NCI-H748 treated with DMSO at 0.1 percent for 48 hours (cell line): ENCODE data around the gene CRISPLD2.
A peak's percentile ranks its signal among the peaks of the same experiment; 100 is the strongest.
"Not testable (repeated sequence)": the region's sequence is repeated elsewhere in the genome, so short reads cannot be mapped to it uniquely, and the experiment has no call there.

Experiments used
- DNase-seq: peaks from one replicate; lab custom pipeline; 2025; lab: John Stamatoyannopoulos, UW

Gene CRISPLD2

DNA sequence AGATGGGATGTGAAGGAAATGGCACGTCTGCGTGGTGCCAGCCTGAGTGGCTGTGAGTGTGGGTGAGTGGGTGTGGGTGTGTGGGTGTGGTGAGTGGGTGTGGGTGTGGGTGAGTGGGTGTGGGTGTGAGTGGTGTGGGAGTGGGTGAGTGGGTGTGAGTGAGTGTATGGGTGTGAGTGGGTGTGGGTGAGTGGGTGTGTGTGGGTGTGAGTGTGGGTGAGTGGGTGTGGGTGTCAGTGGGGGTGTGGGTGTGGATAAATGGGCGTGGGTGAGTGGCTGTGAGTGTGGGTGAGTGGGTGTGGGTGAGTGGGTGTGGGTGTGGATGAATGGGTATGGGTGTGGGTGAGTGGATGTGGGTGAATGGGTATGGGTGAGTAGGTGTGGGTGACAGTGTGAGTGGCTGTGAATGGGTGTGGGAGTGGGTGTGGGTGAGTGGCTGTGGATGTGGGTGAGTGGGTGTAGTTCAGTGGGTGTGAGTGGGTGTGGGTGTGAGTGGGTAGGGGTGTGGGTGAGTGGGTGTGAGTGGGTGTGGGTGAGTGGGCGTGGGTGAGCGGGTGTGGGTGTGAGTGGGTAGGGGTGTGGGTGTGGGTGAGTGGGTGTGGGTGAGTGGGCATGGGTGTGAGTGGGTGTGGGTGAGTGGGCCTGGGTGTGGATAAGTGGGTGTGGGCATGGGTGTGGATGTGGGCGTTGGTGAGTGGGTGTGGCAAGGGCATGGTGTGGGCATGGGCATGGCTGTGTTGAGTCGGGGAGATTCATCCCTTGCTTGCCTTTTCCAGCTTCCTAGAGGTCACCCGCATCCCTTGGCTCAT lies 110.7 kb downstream of the CRISPLD2 start:
- DNase-seq: no peak

DNA sequence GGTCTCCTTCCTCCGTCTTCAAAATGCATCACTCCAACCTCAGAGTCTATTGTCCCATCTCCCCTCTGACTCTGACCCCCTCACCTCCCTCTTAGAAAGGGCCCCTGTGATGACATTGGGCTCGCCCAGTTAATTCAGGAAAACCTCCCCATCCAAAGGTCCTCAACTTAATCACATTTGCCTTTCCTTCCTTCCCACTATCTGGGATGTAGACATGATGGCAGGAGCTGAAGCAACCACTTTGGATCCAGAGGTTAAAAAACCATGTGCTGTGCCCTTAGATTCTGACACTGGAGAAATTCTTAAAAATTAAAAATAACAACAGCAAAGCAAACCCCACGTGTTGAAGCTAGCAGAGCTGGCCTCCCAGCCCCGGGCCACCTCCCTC lies 111.3 kb downstream of the CRISPLD2 start:
- DNase-seq: no peak

DNA sequence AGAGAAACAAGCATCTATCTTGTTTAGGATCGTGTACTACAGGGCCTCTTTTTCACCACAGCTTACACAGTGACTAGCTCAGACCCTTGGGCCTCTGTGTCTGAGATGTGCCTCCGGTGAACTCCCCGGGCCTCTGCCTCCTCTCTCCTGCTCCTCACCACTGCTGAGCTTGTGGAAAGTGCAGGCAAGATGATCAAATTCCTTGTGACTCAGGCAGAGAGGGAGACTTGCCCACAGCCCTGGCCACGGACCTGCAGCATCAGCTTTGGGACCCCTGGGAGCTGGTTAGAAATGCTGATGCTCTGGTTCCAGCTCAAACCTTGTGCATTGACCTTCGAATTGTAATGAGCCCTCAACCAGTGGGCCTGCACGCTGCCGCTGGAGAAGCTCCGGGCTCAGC lies 111.7 kb downstream of the CRISPLD2 start:
- no peak for DNase-seq

DNA sequence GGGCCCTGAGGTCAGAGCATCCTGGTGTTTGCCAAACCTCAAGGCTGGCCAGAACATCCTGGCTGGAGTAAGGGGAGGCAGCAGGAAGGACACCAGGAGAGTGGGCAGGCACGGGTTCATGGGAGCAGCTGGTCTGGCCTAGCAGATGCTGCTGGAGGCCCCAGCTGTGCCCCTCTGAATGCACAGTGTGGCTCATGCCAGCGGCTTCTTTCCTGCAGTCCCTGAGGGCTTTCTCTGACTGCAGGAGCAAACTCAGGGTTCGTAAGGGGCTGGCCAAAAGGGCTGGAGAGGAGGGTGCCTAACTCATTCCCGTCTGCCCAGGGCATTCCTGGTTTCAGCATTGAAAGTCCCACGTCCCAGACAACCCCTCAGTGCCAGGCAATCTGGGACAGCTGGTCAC lies 112.9 kb downstream of the CRISPLD2 start:
- no peak for DNase-seq

DNA sequence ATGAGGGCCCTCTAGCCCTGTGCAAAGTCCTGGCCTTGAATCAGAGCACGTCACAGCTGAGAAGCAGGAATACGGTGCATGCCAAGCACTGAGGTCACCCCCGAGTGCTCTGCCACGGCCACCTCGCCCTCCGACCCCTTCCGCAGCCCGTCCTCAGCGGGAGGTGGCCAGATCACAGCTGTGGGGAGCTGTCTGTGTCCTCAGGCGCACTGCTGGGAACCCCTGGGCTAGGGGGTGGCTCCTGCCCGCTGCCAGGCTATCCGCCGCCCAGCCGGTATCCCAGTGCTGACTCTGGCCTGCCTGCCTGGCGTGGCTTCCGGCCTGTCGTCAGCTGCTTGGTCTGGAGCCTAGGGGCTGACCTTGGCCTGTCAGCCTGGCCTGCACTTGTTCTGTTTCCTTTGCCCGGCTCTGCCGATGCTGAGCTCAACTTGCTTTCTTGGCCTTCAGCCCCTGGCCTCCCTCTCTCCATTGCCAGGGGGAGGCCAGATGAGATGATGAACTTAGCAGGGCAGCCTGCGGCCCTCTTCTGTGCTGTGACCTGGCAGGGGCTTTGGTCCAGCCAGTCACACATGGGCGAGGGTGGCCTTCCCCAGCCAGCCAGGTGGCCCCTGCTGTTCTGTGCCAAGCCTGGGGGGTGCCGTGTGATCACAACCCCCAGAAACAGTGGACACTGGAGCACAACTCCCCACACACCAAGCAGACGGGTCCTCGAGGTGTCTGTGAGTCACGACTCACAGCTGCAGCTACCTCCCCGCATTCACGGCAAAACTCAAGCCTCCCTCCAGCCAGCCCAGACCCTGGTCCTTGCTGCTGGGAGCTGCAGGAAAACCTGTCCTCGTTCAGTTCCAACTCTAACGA lies 114.2 kb downstream of the CRISPLD2 start:
- no peak for DNase-seq

DNA sequence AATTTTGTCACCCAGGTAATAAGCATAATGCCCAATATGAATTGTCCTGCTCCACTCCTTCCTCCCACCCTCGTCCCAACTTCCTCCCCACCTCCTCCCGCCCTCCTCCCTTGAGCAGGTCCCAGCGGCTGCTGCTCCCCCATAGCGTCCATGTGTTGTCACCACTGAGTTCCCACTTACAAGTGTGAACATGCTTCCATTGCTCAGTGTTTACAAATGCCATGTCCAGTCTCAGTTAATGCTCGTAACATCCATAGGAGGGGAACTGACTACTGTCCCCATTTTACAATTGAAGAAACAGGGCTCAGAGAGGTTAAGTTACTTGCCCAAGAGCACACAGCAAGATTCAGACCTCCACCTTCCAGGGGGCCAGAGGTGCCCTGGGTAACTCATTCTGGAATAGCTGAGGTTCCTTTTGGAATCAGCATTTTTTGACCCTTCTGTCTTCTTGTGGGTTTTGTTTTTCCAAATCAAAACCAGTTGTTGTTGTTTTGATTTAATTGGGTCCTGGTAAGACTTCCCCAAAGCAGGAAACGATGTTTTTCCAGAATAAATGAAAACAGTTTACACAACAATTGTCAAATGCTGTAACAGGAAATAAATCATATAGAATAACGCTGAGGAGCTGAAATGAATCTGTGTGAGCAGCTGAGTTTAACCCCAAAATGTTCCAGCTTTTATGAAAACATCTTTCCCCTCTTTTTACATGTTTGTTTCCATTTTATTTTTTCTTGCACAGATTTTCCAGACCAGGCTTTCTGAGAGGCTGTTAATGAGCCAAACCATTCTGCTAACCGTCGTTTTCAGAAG lies 117.6 kb downstream of the CRISPLD2 start:
- DNase-seq: no peak

DNA sequence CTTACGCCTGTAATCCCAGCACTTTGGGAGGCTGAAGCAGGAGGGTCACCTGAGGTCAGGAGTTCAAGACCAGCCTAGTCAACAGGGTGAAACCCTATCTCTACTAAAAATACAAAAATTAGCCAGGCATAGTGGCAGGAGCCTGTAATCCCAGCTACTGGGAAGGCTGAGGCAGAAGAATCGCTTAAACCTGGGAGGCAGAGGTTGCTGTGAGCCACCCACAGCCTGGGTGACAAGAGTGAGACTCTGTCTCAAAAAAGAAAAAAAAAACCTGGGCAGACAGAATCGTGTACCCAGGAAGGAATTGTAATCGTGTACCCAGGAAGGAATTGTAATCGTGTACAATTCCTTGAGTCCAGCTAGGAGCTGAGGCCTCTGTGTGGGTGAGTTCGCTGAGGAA lies 118.8 kb downstream of the CRISPLD2 start:
- not testable (repeated sequence) for DNase-seq

DNA sequence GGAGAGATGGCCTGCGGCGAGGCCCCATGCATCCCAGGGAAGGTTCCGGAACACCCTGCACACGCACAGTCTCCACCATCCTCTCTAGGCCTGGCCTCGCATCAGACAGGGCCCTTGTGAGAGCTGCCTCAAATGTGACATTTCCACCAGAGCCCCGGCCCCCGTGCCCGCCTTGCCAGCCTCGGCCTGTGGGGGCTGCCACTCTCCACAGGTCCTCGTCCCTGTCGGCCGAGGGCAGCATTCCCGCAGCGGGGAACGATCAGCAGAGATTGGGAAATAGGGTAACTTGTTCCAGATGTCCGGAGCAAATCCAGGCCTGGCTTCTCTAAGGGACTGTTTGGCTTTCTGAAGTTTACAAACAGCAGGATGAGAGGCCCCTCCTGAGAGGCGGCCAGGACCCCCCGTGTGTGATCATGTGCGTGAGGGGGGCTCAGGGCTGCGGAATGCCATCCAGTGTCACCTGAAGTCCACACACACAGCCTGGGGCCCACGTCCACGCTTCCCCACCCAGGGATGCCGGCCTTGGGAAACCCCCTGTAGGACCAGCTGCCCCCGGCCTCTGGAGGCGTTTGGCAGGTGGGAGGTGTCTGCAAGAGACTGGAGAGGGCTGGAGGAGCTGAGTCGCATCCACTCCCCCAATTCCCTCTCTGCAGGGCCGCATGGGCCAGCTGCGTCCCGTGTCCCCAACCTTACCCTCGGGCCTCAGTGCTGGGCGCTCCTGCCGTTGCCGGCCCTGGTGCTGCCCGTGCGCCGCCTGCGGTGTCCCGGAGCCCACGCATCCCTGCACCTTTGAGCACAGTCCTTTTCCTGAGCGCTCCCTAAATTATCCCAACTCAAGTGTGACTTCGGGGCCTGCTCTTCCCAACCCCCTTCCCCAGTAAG lies 121.1 kb downstream of the CRISPLD2 start:
- DNase-seq: no peak

DNA sequence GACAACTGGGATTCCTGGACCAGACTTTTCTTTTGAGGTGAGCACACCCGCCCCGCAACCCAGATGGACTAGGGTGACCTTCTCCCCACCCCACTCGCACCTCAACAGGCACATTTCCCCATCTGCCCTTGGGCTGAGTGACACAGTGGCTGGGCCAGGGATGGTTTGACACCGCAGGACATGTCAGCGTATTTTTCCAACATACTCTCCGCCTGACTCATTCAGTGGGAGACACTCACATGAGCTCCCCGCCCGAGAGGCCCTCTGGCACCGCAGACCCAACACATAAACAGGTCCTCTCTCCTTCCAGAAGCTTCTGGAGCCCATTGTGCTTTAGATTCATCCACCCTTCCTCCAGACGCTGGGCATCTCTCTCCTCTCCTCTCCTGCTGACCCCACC lies 122.1 kb downstream of the CRISPLD2 start:
- DNase-seq: no peak

DNA sequence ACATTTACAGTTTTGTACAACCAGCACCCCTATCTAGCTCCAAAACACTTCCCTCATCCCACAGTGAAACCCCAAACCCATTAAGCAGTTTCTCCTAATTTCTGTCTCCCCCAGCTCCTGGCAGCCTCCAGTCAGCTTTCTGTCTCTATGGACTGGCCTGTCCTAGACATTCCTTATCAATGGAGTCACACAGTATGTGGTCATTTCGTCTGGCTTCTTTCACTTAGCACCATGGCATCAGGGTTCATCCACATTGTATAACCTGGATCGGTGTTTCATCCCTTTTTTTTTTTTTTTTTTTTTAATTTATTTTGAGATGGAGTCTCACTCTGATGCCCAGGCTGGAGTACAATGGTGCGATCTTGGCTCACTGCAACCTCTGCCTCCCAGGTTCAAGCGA lies 123.0 kb downstream of the CRISPLD2 start:
- no peak for DNase-seq

DNA sequence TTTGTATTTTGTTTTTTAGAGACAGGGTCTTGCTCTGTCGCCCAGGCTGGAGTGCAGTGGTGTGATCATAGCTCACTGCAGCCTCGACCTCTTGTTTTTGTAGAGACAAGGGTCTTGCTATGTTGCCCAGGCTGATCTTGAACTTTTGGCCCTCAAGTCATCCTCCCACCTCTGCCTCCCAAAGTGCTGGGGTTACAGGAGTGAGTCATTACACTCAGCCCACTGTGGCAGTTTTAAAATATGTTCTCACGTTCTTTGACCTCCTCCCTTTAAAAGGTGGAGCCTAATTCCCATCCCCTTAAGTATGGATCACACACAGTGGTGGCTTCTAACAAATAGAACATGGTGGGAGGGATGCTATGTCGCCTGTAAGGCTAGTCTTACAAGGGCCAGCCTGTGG lies 123.8 kb downstream of the CRISPLD2 start:
- DNase-seq: no peak

DNA sequence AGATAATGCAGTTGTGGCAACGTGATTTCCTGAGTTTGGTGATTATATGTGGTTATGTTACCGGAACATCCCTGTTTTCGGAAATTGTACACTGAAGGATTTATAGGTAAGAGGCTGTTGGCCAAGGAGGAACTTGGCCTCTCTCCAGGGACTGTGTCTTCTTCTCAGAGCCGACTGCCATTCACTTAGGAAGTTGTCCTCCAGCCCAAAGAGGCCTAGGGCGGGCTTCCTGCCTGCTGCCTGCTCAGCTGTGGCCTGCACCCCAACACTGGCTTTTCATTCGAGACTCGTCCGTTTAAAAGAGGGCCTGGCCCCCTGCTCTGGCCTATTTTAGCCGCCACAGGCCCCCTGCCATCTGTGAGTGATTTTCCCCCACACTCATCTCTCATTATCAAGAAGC lies 127.2 kb downstream of the CRISPLD2 start:
- no peak for DNase-seq

DNA sequence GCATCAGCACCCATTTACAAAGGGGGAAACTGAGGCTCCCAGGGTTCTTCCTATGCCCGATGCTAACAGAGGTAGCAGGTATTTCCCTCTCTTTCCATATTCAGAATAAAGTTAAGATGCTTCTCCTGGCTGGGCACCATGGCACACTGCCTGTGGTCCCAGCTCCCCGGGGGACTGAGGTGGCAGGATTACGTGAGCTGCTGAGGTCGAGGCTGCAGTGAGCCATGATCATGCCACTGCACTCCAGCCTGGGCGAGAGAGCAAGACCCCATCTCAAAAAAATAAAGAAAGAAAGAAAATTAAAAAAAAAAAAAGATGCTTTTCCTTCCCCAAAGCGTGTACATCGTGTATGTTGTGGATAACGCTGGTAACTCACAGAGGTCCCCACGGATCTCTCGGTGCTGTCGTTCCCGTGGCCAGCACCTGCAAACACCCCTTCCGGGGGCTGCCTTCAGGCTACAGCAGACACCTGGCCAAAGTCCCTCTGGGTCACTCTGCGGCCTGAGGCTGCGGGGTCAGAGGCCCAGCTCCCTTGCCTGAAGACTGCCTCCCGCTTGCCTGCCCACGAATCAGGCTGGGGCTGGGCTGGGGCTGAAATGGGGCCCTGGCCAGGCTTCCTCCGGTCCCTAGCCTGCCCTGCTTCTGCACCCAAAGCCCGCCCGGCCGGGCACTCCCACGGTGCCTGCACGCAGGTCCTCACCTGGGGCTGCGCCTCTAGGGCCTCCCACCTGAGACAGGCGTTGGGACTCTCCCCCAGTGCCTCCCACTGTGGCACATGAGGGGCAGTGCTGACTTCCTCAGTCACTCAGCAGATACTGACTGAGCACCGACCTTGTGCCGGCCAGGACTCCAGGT lies 128.4 kb downstream of the CRISPLD2 start:
- DNase-seq: no peak

DNA sequence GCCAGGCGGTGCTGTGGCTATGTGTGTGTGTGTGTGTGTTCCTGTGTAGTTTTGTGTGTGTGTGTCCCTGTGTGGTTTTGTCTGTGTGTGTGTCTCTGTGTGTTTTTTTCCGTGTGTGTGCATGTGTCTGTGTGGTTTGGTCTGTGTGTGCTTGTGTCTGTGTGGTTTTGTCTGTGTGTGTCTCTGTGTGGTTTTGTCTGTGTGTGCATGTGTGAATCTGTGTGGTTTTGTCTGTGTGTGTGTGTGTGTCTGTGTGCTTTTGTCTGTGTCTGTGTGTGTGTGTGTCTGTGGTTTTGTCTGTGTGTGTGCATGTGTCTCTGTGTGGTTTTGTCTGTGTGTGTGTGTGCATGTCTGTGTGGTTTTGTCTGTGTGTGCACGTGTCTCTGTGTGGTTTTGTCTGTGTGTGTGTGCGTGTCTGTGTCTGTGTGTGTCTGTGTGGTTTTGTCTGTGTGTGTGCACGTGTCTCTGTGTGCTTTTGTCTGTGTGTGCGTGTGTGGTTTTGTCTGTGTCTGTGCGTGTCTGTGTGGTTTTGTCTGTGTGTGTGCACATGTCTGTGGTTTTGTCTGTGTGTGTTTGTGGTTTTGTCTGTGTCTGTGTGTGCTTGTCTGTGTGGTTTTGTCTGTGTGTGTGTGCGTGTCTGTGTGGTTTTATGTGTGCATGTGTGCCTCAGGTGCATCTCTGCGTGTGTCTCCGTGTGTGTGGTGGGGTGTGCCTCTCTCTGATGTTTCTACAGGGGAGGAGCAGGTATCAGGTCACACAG lies 129.2 kb downstream of the CRISPLD2 start:
- DNase-seq: no peak

DNA sequence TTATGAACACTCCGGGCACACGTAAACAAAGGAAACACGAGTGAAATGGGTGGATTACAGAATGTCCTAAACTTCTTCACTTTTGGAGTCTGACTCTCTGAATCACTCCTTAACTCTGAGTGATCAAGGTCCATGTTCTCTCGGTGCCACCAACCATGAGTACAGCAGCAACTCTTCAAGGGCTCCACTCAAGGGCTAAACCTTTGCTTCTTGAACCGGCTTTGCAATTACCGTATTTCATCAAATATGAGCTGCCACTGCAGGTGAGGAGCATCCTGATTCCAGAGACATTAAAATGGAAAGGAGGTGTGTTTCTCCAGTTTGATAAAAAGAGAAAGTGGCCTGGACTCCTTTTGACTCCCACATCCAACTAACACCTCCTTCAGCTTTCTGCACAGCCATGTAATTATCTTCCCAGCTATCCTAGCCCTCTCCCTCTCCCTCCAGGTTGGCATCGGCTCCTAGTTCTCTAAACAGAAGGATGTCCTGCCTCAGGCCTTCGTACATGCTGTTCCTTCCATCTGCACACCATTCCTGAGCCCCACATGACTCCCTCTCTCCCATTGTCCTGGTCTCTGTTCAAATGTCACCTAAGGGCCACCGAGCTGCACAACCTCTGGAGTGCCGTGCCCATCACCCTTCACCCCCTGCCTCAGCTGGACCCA lies 130.1 kb downstream of the CRISPLD2 start:
- DNase-seq: no peak

DNA sequence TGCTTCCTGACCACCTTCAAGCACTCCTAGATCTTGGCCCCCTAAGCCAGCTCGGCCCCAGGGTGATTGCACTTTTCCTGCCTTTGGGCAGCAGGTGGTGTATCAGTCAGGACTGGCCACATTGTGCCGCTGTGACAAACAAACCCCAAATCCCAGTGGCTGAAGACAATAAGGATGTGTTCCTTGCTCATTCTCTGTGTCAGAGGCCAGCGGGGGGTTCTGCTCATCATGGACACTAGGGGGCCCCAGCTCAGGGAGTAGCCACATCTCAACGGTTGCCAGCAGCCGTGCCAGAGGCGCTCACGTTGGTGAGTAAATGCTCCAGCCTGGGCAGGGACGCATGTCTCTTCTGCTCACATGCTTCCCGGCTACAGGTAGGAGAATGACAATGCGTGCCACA lies 131.1 kb downstream of the CRISPLD2 start:
- DNase-seq: no peak

DNA sequence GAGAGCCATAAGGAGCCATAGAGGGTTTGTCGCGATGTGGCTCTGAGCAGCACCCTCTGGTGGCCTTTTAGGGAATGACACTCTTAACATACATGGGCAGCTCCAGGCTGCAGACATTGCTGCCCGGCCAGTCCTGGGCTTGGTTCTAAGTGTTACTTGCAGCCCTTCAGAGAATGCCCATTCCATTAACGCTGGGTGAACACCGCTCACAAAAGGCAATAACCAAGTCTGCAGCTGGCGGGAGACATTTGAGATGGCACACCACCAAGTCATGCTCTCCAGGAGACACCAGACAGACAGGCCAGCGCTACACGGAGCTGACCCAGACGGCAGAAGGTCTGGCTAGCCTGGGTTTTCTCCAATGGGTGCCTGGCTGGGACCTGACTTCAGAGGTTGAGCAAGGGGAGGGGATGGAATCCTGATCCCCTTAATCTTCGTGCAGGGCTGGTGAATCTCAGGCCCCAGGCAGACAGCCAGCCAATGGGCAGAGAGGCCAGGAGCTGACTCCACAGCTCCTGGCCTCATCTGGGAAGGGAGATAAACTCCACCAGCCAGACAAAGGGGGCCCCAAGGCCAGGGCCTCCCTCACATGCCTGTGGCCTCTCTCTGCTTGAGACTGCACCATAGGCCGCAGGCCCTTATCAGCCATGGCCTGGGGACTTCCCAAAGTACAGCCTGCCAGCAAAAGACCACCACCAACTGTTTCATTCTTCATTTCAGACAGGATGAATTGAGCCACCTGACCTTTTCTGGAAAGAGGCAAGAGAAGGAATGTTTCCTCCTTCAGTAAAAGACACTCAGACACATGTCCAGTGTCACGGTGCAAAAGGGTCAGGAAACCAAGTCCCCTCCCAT lies 132.8 kb downstream of the CRISPLD2 start:
- DNase-seq: peak; percentile 39

DNA sequence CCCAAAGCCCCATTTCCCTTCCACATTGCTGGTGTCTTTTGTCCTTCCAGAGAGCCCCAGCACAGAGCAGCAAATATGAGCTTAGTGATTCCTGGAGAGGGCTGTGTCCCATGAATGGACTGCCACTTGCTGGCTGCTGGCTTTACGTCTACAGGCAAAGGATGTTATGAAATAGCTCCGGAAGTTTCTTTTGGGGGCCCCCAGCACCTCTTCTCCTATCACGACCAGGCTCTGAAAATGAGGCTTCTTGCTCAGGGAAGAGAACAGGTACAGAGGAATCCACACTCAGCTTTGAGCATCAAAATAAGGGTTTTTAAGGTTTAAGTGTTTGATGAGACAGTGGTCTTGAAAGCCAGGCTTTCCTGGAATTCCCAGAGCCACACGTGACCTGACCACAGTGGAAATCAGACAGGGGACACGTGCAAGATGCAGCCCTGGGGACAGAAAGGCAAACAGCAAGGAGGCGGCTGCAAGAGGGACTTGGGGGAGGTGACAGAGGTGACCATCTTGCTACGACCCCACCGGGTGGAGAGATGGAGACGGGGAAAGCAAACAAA lies 133.5 kb downstream of the CRISPLD2 start:
- DNase-seq: no peak
